Kidney tubule cell (primary cell): Measurements from ENCODE around the gene PPP1R1B.

ENCODE experiments used
- DNase-seq: peaks from one replicate; pipeline ENCODE4 v3.0.0-alpha.2; 2018; ENCODE audit warnings: low spot score

The PPP1R1B gene

DNA sequence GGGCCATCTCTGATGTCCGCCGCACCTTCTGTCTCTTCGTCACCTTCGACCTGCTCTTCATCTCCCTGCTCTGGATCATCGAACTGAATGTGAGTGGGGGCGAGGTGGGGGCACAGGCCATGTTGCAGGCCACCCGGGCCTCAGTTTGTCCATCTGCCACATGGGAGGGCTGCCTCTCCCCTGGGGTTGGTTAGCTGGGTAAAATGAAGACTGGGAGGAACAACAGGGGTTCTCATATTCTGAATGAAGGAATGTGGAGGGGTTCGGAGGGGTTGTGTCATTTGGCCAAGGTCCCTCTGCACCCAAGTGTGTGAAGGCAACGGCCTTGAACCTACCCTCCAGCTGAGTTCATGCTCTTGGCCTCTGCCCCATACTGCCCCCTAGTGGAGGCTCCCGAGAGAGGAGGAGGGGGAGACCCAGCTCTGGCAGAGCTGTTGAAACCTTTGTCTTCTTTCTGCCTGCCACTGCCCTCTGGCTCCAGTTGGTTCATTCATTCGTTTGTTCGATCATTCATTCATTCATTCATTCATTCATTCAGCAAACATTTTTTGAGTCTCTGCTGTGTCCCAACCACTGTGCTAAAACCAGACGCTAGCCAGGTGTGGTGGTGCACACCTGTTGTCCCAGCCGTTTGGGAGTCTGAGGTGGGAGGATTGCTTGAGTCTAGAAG is 27.0 kb downstream of the PPP1R1B start:
- peak; percentile 53 for DNase-seq

DNA sequence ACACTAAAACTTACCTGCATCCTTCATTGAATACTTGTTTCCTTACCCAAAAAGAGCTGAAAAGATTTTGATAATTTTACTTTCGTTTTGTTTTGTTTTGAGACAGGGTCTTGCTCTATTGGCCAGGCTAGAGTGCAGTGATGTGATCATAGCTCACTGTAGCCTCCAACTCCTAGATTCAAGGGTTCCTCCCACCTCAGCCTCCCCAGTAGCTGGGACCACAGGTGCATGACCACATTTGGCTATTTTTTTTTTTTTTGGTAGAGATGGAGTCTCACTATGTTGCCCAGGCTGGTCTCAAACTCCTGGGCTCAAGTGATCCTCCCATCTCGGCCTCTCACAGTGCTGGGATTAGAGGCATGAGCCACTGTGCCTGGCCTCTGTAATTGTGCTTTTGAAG is 28.4 kb downstream of the PPP1R1B start:
- no peak for DNase-seq

GRCh38 chr17:39658346-39658745 is 31.6 kb downstream of the PPP1R1B start:
- DNase-seq, result no peak

DNA sequence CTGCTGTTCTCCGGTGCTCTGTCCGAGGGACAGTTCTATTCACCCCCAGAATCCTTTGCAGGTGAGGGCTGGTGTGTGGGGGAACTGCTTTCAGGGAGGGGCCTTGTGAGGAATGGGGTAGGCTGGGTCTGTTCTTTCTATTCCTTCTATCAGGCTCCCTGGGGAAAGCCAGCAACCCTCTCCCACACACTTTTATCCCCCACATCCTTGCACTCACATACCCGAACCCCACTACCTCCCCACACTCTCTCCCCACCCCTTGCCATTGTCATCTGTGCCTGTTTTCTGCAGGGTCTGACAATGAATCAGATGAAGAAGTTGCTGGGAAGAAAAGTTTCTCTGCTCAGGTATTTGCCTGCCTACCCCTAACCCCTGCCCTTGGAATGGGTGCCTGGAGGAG is 32.0 kb downstream of the PPP1R1B start:
- DNase-seq, result no peak

GRCh38 chr17:39659279-39660010 is 32.7 kb downstream of the PPP1R1B start:
- DNase-seq, result no peak

GRCh38 chr17:39660011-39660360 is 33.2 kb downstream of the PPP1R1B start:
- no peak for DNase-seq

GRCh38 chr17:39660397-39661385 is 33.9 kb downstream of the PPP1R1B start:
- no peak for DNase-seq

- no peak for DNase-seq
Measured at GRCh38 chr17:39661744-39662541, 35.2 kb downstream of the PPP1R1B start.

DNA sequence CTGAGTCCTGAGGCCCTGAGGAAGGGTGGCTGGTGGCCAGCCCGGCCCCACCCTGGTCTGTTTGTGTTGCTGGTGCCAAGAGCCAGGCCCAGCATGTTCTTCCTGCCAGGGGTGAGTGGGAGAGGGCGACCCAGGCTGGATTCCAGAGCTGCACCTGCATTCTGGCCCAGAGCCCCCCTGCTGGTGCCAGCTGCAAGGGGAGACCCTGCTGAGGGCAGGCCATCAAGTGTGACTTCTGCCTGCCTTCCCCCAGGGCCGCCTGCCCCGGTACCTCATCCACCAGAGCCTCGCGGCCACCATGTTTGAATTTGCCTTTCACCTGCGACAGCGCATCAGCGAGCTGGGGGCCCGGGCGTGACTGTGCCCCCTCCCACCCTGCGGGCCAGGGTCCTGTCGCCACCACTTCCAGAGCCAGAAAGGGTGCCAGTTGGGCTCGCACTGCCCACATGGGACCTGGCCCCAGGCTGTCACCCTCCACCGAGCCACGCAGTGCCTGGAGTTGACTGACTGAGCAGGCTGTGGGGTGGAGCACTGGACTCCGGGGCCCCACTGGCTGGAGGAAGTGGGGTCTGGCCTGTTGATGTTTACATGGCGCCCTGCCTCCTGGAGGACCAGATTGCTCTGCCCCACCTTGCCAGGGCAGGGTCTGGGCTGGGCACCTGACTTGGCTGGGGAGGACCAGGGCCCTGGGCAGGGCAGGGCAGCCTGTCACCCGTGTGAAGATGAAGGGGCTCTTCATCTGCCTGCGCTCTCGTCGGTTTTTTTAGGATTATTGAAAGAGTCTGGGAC is 36.0 kb downstream of the PPP1R1B start:
- DNase-seq, result no peak

DNA sequence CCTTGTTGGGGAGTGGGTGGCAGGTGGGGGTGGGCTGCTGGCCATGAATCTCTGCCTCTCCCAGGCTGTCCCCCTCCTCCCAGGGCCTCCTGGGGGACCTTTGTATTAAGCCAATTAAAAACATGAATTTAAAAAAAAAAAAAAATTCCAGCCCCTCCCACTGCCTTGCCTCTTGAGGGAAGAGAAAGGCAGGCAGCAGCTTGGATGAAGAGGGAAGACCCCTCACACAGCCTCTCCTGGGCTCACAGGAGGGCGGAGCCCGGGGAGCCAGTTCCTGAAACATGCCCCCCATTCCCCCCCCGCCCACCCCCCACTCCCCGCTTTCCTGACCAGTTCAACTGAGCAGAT is 36.6 kb downstream of the PPP1R1B start:
- no peak for DNase-seq

GRCh38 chr17:39663688-39664580 is 37.2 kb downstream of the PPP1R1B start:
- DNase-seq, result peak; percentile 52

DNA sequence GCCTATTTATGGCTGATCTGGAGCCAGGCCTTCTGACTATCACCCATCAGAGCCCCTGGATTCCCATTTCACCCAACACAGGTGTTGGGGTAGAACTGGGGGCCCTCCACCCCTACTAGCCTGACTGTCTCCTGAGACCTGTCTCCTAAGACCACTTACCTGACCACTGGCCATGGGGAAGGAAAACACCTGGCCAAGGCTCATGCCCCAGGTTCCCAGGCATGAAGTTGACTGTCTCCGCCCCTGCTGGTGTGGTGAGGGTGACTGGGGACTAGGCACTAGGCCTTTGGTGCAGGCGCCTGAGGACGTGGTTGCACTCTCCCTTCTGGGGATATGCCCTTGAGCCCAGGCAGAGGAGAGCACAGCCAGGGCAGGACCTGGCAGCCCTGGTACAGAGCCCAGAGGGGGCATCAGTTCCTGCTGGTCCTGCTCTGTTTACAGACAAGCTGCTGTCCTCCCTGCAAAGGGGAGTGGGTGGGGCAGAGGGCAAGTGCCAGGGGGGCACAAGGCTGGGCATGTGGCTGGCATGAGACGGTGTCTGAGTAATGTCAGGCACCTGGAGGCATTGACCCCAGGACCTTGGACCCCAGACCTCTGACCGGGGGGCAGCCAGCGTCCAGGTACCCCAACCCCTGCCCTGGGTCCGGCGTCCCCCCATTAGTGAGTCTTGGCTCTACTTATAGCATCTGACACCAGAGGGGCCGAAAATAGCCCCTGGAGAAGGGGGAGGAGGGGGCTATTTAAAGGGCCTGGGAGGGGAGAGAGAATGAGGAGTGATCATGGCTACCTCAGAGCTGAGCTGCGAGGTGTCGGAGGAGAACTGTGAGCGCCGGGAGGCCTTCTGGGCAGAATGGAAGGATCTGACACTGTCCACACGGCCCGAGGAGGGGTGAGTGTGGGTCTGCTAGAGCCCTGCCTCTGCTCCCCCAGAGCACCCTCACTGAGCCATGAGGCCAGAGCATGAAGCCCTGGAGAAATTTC is 38.1 kb downstream of the PPP1R1B start, which contains the start of gene TCAP:
Gene TCAP, plus strand, starts transcription at position 769 of the 981 bp plus-strand sequence. Its CDS starts 11 bp downstream, at position 780.
- DNase-seq, result no peak

GRCh38 chr17:39665642-39666224 is 39.0 kb downstream of the PPP1R1B start:
- no peak for DNase-seq

GRCh38 chr17:39666231-39666600 is 39.5 kb downstream of the PPP1R1B start:
- no peak for DNase-seq

GRCh38 chr17:39666601-39667261 is 40.0 kb downstream of the PPP1R1B start:
- no peak for DNase-seq

GRCh38 chr17:39667262-39667944 is 40.7 kb downstream of the PPP1R1B start:
- no peak for DNase-seq
